Testis (tissue), 2 donors: Measurements from ENCODE around the gene NCK2.

Experiments used
- POLR2A ChIP-seq: fragments of 450-650 bp; IDR thresholded peaks from one replicate; pipeline ENCODE4 v1.6.1; 2017; ENCODE audit warnings: antibody characterized with exemption, mild to moderate bottlenecking, moderate library complexity
- TF ChIP-seq, protein P1 (sequence below), 3 experiments: fragments of 450-650 bp in 2 of 3; fragments of 200-600 bp in 1 of 3; sonication (generic) in 1 of 3; IDR thresholded peaks; one replicate each; pipeline ENCODE4 v1.5.1; 2016 to 2019; ENCODE audit warnings: antibody characterized with exemption in 3 of 3, mild to moderate bottlenecking in 2 of 3, moderate library complexity in 1 of 3

DNA sequence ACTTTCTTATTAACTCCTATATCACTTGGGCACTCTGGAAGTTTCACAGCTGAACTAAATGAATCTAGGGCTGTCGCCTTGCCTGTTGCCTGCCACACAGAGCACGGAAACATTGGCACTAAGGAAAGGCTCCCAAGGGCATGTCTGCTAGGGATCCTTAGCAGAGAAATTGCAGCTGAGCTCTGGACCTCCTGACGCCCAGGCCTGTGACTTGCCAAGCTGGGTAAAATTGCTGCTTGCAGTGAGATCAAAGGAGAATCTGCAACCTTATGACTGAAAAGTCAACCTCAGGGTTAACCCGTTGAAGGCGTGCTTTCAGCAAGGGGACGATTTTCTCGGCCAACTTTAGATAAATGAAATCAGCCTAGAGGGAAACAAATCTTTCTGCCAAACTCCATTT, 189.8 kb downstream of the NCK2 start:
- TF ChIP-seq, protein P1, sequence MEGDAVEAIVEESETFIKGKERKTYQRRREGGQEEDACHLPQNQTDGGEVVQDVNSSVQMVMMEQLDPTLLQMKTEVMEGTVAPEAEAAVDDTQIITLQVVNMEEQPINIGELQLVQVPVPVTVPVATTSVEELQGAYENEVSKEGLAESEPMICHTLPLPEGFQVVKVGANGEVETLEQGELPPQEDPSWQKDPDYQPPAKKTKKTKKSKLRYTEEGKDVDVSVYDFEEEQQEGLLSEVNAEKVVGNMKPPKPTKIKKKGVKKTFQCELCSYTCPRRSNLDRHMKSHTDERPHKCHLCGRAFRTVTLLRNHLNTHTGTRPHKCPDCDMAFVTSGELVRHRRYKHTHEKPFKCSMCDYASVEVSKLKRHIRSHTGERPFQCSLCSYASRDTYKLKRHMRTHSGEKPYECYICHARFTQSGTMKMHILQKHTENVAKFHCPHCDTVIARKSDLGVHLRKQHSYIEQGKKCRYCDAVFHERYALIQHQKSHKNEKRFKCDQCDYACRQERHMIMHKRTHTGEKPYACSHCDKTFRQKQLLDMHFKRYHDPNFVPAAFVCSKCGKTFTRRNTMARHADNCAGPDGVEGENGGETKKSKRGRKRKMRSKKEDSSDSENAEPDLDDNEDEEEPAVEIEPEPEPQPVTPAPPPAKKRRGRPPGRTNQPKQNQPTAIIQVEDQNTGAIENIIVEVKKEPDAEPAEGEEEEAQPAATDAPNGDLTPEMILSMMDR (IDR thresholded peaks at IDR 0.05): no peak
- TF ChIP-seq POLR2A: no peak
